WERI-Rb-1 (cell line): ENCODE results near the gene MAP4K3.
"Not testable (repeated sequence)": the region's sequence is repeated elsewhere in the genome, so short reads cannot be mapped to it uniquely, and the experiment has no call there.

Experiments
- DNase-seq: peaks from one replicate; pipeline ENCODE4 v3.0.0-alpha.2; 2020
- H3K27ac ChIP-seq: fragments of 250-450 bp; sonication (Bioruptor Pico); 2 replicates; pipeline ENCODE4 v1.5.1; 2020; ENCODE audit warnings: mild to moderate bottlenecking, moderate library complexity
- H3K27me3 ChIP-seq: fragments of 250-450 bp; sonication (Bioruptor Pico); 2 replicates; pipeline ENCODE4 v1.5.1; 2021; ENCODE audit warnings: mild to moderate bottlenecking, low read depth, moderate library complexity; ENCODE audit not compliant: insufficient read depth, severe bottlenecking
- H3K36me3 ChIP-seq: fragments of 250-450 bp; sonication (Bioruptor Pico); 2 replicates; pipeline ENCODE4 v1.5.1; 2020; ENCODE audit warnings: mild to moderate bottlenecking, moderate library complexity
- H3K4me3 ChIP-seq: 2 replicates; pipeline ENCODE4 v1.5.1; 2011; ENCODE audit warnings: low read depth, mild to moderate bottlenecking, control low read depth, low read length
- H3K9me3 ChIP-seq: fragments of 250-450 bp; sonication (Bioruptor Pico); 2 replicates; pipeline ENCODE4 v1.5.1; 2021; ENCODE audit warnings: mild to moderate bottlenecking, moderate library complexity; ENCODE audit not compliant: severe bottlenecking
- CTCF ChIP-seq: IDR thresholded peaks from 2 replicates; pipeline ENCODE4 v1.5.1; 2011; ENCODE audit warnings: low read depth, mild to moderate bottlenecking, control low read depth, inconsistent platforms, low read length

Gene MAP4K3

GRCh38 chr2:39260087-39260486, 177.0 kb downstream of the MAP4K3 start:
- TF ChIP-seq CTCF: no peak
- peaks cover 37% of the 10 kb centered on the region for H3K36me3 ChIP-seq
- DNase-seq: no peak

GRCh38 chr2:39256040-39256439, 181.0 kb downstream of the MAP4K3 start:
- no peak for DNase-seq
- Histone ChIP-seq H3K4me3 (no peak overlapping the region), H3K9me3 (no peaks in the 10 kb centered on the region), H3K36me3 (peaks cover 55% of the 10 kb centered on the region), H3K27me3 (no peaks in the 10 kb centered on the region), H3K27ac (no peak overlapping the region)
- TF ChIP-seq CTCF: no peak

More at GRCh38 chr2:39260087-39260486, 177.0 kb downstream of the MAP4K3 start:
- no peak overlapping the region for H3K27ac ChIP-seq
- no peak overlapping the region for H3K4me3 ChIP-seq
- no peaks in the 10 kb centered on the region for H3K9me3 ChIP-seq
- H3K27me3 ChIP-seq: no peaks in the 10 kb centered on the region

GRCh38 chr2:39252888-39253518, 184.1 kb downstream of the MAP4K3 start:
- Histone ChIP-seq H3K36me3 (peaks cover 51% of the 10 kb centered on the region), H3K4me3 (no peak overlapping the region), H3K27me3 (no peaks in the 10 kb centered on the region), H3K9me3 (no peaks in the 10 kb centered on the region), H3K27ac (no peak overlapping the region)
- TF ChIP-seq CTCF: no peak
- DNase-seq: no peak

- no peak overlapping the region for H3K27ac ChIP-seq
- no peaks in the 10 kb centered on the region for H3K27me3 ChIP-seq
- H3K4me3 ChIP-seq: no peak overlapping the region
- no peak for DNase-seq
- no peaks in the 10 kb centered on the region for H3K9me3 ChIP-seq
- TF ChIP-seq CTCF: no peak
- peaks cover 23% of the 10 kb centered on the region for H3K36me3 ChIP-seq
Observed at GRCh38 chr2:39247512-39248043, 189.5 kb downstream of the MAP4K3 start.

- no peak for DNase-seq
- no peaks in the 10 kb centered on the region for H3K9me3 ChIP-seq
- H3K4me3 ChIP-seq: no peak overlapping the region
- H3K27ac ChIP-seq: no peak overlapping the region
- no peak for TF ChIP-seq CTCF
- H3K27me3 ChIP-seq: no peaks in the 10 kb centered on the region
- H3K36me3 ChIP-seq: peaks cover 15% of the 10 kb centered on the region
Observed at GRCh38 chr2:39246382-39246980, 190.6 kb downstream of the MAP4K3 start.

GRCh38 chr2:39244963-39245625, 192.0 kb downstream of the MAP4K3 start:
- not testable (repeated sequence) for DNase-seq, H3K27ac ChIP-seq, H3K9me3 ChIP-seq, H3K36me3 ChIP-seq, H3K27me3 ChIP-seq, H3K4me3 ChIP-seq

GRCh38 chr2:39244241-39244862, 192.7 kb downstream of the MAP4K3 start:
- H3K4me3 ChIP-seq: not testable (repeated sequence)

More at GRCh38 chr2:39244241-39244862, 192.7 kb downstream of the MAP4K3 start:
- not testable (repeated sequence) for H3K9me3 ChIP-seq, DNase-seq, H3K27me3 ChIP-seq, H3K36me3 ChIP-seq, H3K27ac ChIP-seq
